Epithelial cell of proximal tubule (primary cell): ENCODE results near the gene CCDC34. TPM values are rescaled to one million over a fixed set of nuclear protein-coding genes. Genes with fewer than 3 reads are reported as not detected.

Experiments used
- DNase-seq: peaks from one replicate; pipeline ENCODE4 v3.0.0-alpha.2; 2011; ENCODE audit warnings: low read depth
- H3K4me3 ChIP-seq: 2 replicates; pipeline ENCODE4 v1.5.1; 2011; ENCODE audit warnings: low read depth, mild to moderate bottlenecking, low read length
- CTCF ChIP-seq: conservative IDR thresholded peaks from 2 replicates; pipeline ENCODE4 v1.5.1; 2012; ENCODE audit warnings: low read depth, mild to moderate bottlenecking, low read length
- total RNA-seq: library from RNA; depleted of rRNA; stranded (reverse); fragments of >200 nt; gene quantifications from 2 replicates; pipeline ENCODE4 v1.2.3, GENCODE V29; 2015

Gene CCDC34
- total RNA-seq, 1 donor from 2014 or later, result 5.7 TPM

GRCh38 chr11:27379449-27379848, 16.4 kb upstream of the CCDC34 start:
- DNase-seq, result no peak
- no peak overlapping the region for H3K4me3 ChIP-seq
- TF ChIP-seq CTCF, result no peak

GRCh38 chr11:27375370-27375769, 12.4 kb upstream of the CCDC34 start:
- DNase-seq, result no peak
- no peak overlapping the region for H3K4me3 ChIP-seq
- TF ChIP-seq CTCF, result no peak

- no peak for TF ChIP-seq CTCF
- no peak overlapping the region for H3K4me3 ChIP-seq
- no peak for DNase-seq
Observed at GRCh38 chr11:27373856-27374602, 11.0 kb upstream of the CCDC34 start.

GRCh38 chr11:27373392-27373791, 10.4 kb upstream of the CCDC34 start:
- H3K4me3 ChIP-seq, result no peak overlapping the region
- no peak for DNase-seq
- TF ChIP-seq CTCF, result no peak

- H3K4me3 ChIP-seq, result no peak overlapping the region
- no peak for DNase-seq
- no peak for TF ChIP-seq CTCF
Observed at GRCh38 chr11:27372164-27372563, 9.1 kb upstream of the CCDC34 start.

- DNase-seq, result no peak
- no peak for TF ChIP-seq CTCF
- H3K4me3 ChIP-seq, result no peak overlapping the region
Observed at GRCh38 chr11:27371489-27371888, 8.5 kb upstream of the CCDC34 start.

- H3K4me3 ChIP-seq, result no peak overlapping the region
- TF ChIP-seq CTCF, result no peak
- no peak for DNase-seq
Observed at GRCh38 chr11:27370374-27370773, 7.4 kb upstream of the CCDC34 start.
